Mesenchymal stem cell (in vitro differentiated cells and primary cell): ENCODE data around the gene TBC1D12.
A peak's percentile ranks its signal among the peaks of the same experiment; 100 is the strongest.

Experiments
- DNase-seq: peaks from one replicate; pipeline ENCODE4 v3.0.0-alpha.2; 2013
- H2AFZ ChIP-seq: one replicate; pipeline ENCODE4 v1.6.1; 2013; ENCODE audit warnings: low read depth, mild to moderate bottlenecking, control low read depth, inconsistent platforms, low read length, moderate library complexity
- H2AK5ac ChIP-seq: 2 replicates; pipeline ENCODE4 v1.6.1; 2013; ENCODE audit warnings: low read length, moderate library complexity, mild to moderate bottlenecking, inconsistent platforms; ENCODE audit not compliant: severe bottlenecking
- H2BK120ac ChIP-seq: one replicate; pipeline ENCODE4 v1.6.1; 2013; ENCODE audit warnings: low read depth, mild to moderate bottlenecking, inconsistent platforms, low read length, moderate library complexity
- H2BK12ac ChIP-seq, 2 experiments: one replicate each; pipeline ENCODE4 v1.6.1; 2013; ENCODE audit warnings: inconsistent platforms in 2 of 2, low read length in 2 of 2, mild to moderate bottlenecking in 2 of 2, moderate library complexity in 2 of 2, control low read depth in 1 of 2
- H2BK15ac ChIP-seq: one replicate; pipeline ENCODE4 v1.6.1; 2013; ENCODE audit warnings: mild to moderate bottlenecking, low read depth, inconsistent platforms; ENCODE audit not compliant: poor library complexity, severe bottlenecking
- H2BK5ac ChIP-seq: 2 replicates; pipeline ENCODE4 v1.6.1; 2013; ENCODE audit warnings: low read depth, mild to moderate bottlenecking, low read length, control low read depth, inconsistent platforms; ENCODE audit not compliant: poor library complexity, severe bottlenecking
- H3K14ac ChIP-seq, 2 experiments: one replicate each; pipeline ENCODE4 v1.6.1; 2013; ENCODE audit warnings: inconsistent platforms in 2 of 2, low read length in 2 of 2, control low read depth in 1 of 2, mild to moderate bottlenecking in 1 of 2, moderate library complexity in 1 of 2
- H3K18ac ChIP-seq, 2 experiments: one replicate each; pipeline ENCODE4 v1.6.1; 2013; ENCODE audit warnings: inconsistent platforms in 2 of 2, low read length in 2 of 2, control low read depth in 1 of 2, low read depth in 1 of 2, mild to moderate bottlenecking in 1 of 2
- H3K23ac ChIP-seq, 2 experiments: one replicate each; pipeline ENCODE4 v1.6.1; 2013; ENCODE audit warnings: inconsistent platforms in 2 of 2, low read length in 2 of 2, mild to moderate bottlenecking in 2 of 2, moderate library complexity in 2 of 2, control low read depth in 1 of 2
- H3K27ac ChIP-seq: 2 replicates; pipeline ENCODE4 v1.5.1; 2013; ENCODE audit warnings: mild to moderate bottlenecking, moderate library complexity, low read length, control low read depth, inconsistent platforms; ENCODE audit not compliant: poor library complexity, severe bottlenecking
- H3K27me3 ChIP-seq, 2 experiments: 2 replicates each; pipeline versions ENCODE4 v1.6.1 to v1.7.0; 2013; ENCODE audit warnings: low read length in 2 of 2, mild to moderate bottlenecking in 2 of 2, moderate library complexity in 2 of 2, control low read depth in 1 of 2, inconsistent platforms in 1 of 2; ENCODE audit not compliant: control insufficient read depth in 1 of 2, insufficient read depth in 1 of 2
- H3K36me3 ChIP-seq, 2 experiments: 2 replicates each; pipeline versions ENCODE4 v1.6.1 to v1.7.0; 2013; ENCODE audit warnings: low read length in 2 of 2, control low read depth in 1 of 2, inconsistent platforms in 1 of 2, low read depth in 1 of 2, mild to moderate bottlenecking in 1 of 2; ENCODE audit not compliant: insufficient read depth in 2 of 2, control insufficient read depth in 1 of 2
- H3K4ac ChIP-seq, 2 experiments: one replicate each; pipeline ENCODE4 v1.6.1; 2013; ENCODE audit warnings: inconsistent platforms in 2 of 2, low read length in 2 of 2, mild to moderate bottlenecking in 2 of 2, moderate library complexity in 2 of 2, control low read depth in 1 of 2, low read depth in 1 of 2
- H3K4me1 ChIP-seq: 2 replicates; pipeline ENCODE4 v1.6.1; 2013; ENCODE audit warnings: low read depth, low read length, control low read depth; ENCODE audit not compliant: control insufficient read depth, insufficient read depth
- H3K4me2 ChIP-seq: 2 replicates; pipeline ENCODE4 v1.6.1; 2013; ENCODE audit warnings: low read length, mild to moderate bottlenecking, inconsistent platforms; ENCODE audit not compliant: poor library complexity, severe bottlenecking
- H3K4me3 ChIP-seq, 2 experiments: 2 replicates each; pipeline versions ENCODE4 v1.5.1 to v1.7.0; 2013; ENCODE audit warnings: low read length in 2 of 2, mild to moderate bottlenecking in 2 of 2, control low read depth in 1 of 2, low read depth in 1 of 2; ENCODE audit not compliant: insufficient read depth in 1 of 2
- H3K79me1 ChIP-seq: replicated peaks from 2 replicates; pipeline ENCODE4 v1.6.1; 2013; ENCODE audit warnings: mild to moderate bottlenecking, control low read depth, low read length, inconsistent platforms; ENCODE audit not compliant: poor library complexity, severe bottlenecking
- H3K9ac ChIP-seq: 2 replicates; pipeline ENCODE4 v1.7.0; 2013; ENCODE audit warnings: mild to moderate bottlenecking, low read length, moderate library complexity
- H3K9me3 ChIP-seq: 2 replicates; pipeline ENCODE4 v1.7.0; 2013; ENCODE audit warnings: mild to moderate bottlenecking, low read length; ENCODE audit not compliant: control insufficient read depth
- H4K8ac ChIP-seq: one replicate; pipeline ENCODE4 v1.6.1; 2013; ENCODE audit warnings: inconsistent platforms, mild to moderate bottlenecking, low read length, moderate library complexity
- H4K91ac ChIP-seq: one replicate; pipeline ENCODE4 v1.6.1; 2013; ENCODE audit warnings: mild to moderate bottlenecking, low read length, inconsistent platforms
- WGBS: methylation state at CpG from one replicate; pipeline ENCODE4 v1.1.7; 2013; ENCODE audit warnings: mixed read lengths; 5-methylcytosine and 5-hydroxymethylcytosine counted together

TBC1D12 gene

GRCh38 chr10:94432443-94432842 lies 30.1 kb downstream of the TBC1D12 start:
- no peaks in the 10 kb centered on the region for H3K27me3 ChIP-seq
- peaks cover 14% of the 10 kb centered on the region for H3K79me1 ChIP-seq
- no peak overlapping the region for H2BK12ac ChIP-seq
- H3K4me3 ChIP-seq = no peak overlapping the region
- no peak overlapping the region for H2BK5ac ChIP-seq
- no peak overlapping the region for H3K4me2 ChIP-seq
- no peak overlapping the region for H4K91ac ChIP-seq
- H3K27ac ChIP-seq = no peak overlapping the region
- no peak overlapping the region for H4K8ac ChIP-seq
- H2AFZ ChIP-seq = no peak overlapping the region
- H3K18ac ChIP-seq = no peak overlapping the region
- DNase-seq = no peak
- no peaks in the 10 kb centered on the region for H3K9me3 ChIP-seq
- H2AK5ac ChIP-seq = no peak overlapping the region
- no peaks in the 10 kb centered on the region for H3K36me3 ChIP-seq
- no peak overlapping the region for H3K9ac ChIP-seq
- H2BK15ac ChIP-seq = no peak overlapping the region
- H3K14ac ChIP-seq = no peak overlapping the region
- no peak overlapping the region for H2BK120ac ChIP-seq
- peaks cover 11% of the 10 kb centered on the region for H3K4me1 ChIP-seq
- no peak overlapping the region for H3K4ac ChIP-seq
- no peak overlapping the region for H3K23ac ChIP-seq

DNA sequence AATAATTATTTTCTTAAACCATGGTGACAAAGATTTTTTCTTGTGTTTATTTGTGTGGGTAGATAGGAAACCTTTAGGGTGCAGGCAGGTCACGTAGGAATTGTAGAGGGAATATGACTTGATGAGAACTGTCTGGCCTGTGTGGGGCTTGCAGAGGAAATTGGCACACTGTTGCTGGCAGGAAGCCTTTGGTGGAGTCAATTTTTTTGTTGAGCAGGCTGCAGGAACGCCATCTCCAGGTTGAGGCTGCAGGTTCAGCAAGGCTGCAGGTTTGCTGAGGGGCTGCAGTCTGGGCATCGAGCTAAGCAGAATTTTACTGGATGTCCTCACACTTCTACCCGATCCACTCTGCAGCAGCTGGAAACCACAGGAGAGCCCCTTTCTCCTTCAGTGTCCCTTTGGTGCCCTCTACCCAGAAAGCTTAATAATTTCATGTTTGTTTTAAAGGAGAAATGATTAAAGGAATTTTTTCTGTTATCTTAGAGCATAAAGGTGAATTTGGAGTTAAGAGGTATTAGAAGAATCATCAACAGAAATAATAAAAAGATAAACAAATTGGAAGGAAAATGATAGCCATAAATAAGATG lies 37.0 kb downstream of the TBC1D12 start:
- Histone ChIP-seq H3K4me2 (no peak overlapping the region), H3K4me3 (no peak overlapping the region), H2BK12ac (no peak overlapping the region), H2BK15ac (no peak overlapping the region), H3K23ac (no peak overlapping the region), H3K4ac (no peak overlapping the region), H3K79me1 (peaks cover 11% of the 10 kb centered on the region), H3K9me3 (no peaks in the 10 kb centered on the region), H2AFZ (no peak overlapping the region), H2AK5ac (no peak overlapping the region), H3K27ac (no peak overlapping the region), H3K18ac (no peak overlapping the region), H4K91ac (no peak overlapping the region), H3K4me1 (peaks cover 2% of the 10 kb centered on the region), H3K14ac (peak overlapping the region in 1 of 2 experiments; percentile 28), H3K27me3 (no peaks in the 10 kb centered on the region), H3K9ac (no peak overlapping the region), H2BK120ac (no peak overlapping the region), H2BK5ac (no peak overlapping the region), H3K36me3 (no peaks in the 10 kb centered on the region), H4K8ac (no peak overlapping the region)
- DNase-seq = no peak
- WGBS = 78% methylated on average over 3 of the region's 4 CpGs

- Histone ChIP-seq H2BK5ac (no peak overlapping the region), H2AK5ac (no peak overlapping the region), H3K23ac (no peak overlapping the region), H2AFZ (no peak overlapping the region), H3K9me3 (no peaks in the 10 kb centered on the region), H3K4me2 (no peak overlapping the region), H2BK120ac (no peak overlapping the region), H3K4ac (no peak overlapping the region), H3K9ac (no peak overlapping the region), H3K14ac (no peak overlapping the region), H3K18ac (no peak overlapping the region), H3K36me3 (no peaks in the 10 kb centered on the region), H4K8ac (no peak overlapping the region), H3K4me1 (peaks cover 2% of the 10 kb centered on the region), H2BK15ac (no peak overlapping the region), H3K4me3 (no peak overlapping the region), H4K91ac (no peak overlapping the region), H2BK12ac (no peak overlapping the region), H3K27me3 (no peaks in the 10 kb centered on the region), H3K27ac (no peak overlapping the region), H3K79me1 (peaks cover 11% of the 10 kb centered on the region)
- no peak for DNase-seq
Observed at GRCh38 chr10:94440096-94440495, 37.8 kb downstream of the TBC1D12 start.

- Histone ChIP-seq H3K9ac (no peak overlapping the region), H3K27me3 (no peaks in the 10 kb centered on the region), H3K4me1 (peaks cover 2% of the 10 kb centered on the region), H3K9me3 (no peaks in the 10 kb centered on the region), H2BK15ac (no peak overlapping the region), H2BK5ac (no peak overlapping the region), H2AFZ (no peak overlapping the region), H3K4ac (peak overlapping the region in 1 of 2 experiments; percentile 32), H3K23ac (no peak overlapping the region), H3K14ac (no peak overlapping the region), H4K91ac (no peak overlapping the region), H3K4me2 (no peak overlapping the region), H2BK12ac (no peak overlapping the region), H2BK120ac (no peak overlapping the region), H3K27ac (no peak overlapping the region), H3K4me3 (no peak overlapping the region), H3K36me3 (no peaks in the 10 kb centered on the region), H3K79me1 (peaks cover 19% of the 10 kb centered on the region), H2AK5ac (no peak overlapping the region), H3K18ac (no peak overlapping the region), H4K8ac (no peak overlapping the region)
- peak; percentile 64 for DNase-seq
- 29% methylated on average over 2 of the region's 2 CpGs for WGBS
Observed at GRCh38 chr10:94443047-94443446, 40.7 kb downstream of the TBC1D12 start.
